ENCODE data around the gene DNAH14. TPM values are rescaled to one million over a fixed set of nuclear protein-coding genes. Genes with fewer than 3 reads are reported as not detected.

The DNAH14 gene
- total RNA-seq, 1 donor from 2014 or later = 4.6 TPM

DNA sequence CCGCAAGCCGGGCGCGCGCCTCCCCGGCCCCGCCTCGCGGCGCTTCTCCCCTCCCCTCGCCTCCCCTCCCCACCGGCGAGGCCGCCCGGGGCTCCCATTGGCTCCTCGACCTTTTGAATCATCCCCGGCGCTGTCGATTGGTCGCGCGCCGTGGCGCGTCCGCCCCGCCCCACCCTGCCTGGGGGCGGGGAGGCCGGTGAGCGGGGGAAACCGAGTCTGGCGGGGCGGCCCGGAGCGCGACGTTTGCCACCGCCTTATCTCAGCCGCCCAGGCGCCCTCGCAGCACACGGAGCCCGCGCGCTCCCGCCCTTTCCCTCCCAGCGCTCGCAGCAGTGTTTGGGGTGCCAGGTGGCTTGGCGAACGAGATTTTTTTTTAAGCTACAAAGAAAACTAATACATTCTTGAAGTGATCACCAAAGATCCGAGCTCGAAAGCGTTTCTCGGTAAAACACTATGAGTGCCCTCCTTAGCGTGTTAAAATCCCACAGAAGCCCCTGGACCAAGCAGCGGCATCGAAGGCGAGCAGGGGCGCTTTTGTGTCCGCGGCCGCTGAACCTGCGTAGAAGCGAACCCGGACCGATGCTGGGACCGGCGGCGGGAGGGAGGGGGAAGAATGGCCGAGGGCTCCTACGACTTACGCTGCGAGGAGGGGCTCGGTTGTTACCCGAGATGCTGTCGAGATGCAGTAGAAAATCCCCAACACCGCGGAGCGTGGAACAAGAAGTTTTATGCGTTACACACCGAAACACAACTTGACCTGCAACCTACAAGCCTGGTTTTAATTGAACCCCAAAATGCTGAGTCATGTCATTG is 498.8 kb downstream of the DNAH14 start:
- ATAC-seq (peak; percentile 98), DNase-seq (ENCODE audit: missing footprints) (peak; percentile 97)
- intact Hi-C loops (cut with DNase I) = no loop called here

- ATAC-seq = no peak
- no peak for DNase-seq (ENCODE audit: missing footprints)
- intact Hi-C loops (cut with DNase I) = no loop called here
Measured at GRCh38 chr1:225428881-225429455, 499.5 kb downstream of the DNAH14 start.

DNA sequence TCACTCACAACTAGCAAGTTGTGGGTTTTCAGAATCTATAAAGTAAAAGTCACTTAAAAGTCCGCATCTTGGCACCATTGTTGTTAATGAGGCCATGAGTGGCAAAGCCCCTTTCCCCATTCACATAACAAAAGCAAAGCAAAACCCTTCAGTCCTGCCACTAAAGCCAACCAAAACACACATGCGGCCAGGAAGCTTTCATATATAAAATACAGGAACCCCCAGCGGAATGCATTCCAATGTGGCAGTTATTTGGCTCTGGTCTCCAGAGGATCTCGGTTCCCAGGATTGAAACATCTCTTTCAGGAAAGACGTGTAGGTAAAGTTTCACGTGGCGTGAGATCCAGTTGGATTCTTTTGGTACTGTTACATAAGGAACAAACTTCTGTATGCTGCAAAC is 500.8 kb downstream of the DNAH14 start:
- ATAC-seq (no peak), DNase-seq (ENCODE audit: missing footprints) (no peak)
- intact Hi-C loops (cut with DNase I) = no loop called here

DNA sequence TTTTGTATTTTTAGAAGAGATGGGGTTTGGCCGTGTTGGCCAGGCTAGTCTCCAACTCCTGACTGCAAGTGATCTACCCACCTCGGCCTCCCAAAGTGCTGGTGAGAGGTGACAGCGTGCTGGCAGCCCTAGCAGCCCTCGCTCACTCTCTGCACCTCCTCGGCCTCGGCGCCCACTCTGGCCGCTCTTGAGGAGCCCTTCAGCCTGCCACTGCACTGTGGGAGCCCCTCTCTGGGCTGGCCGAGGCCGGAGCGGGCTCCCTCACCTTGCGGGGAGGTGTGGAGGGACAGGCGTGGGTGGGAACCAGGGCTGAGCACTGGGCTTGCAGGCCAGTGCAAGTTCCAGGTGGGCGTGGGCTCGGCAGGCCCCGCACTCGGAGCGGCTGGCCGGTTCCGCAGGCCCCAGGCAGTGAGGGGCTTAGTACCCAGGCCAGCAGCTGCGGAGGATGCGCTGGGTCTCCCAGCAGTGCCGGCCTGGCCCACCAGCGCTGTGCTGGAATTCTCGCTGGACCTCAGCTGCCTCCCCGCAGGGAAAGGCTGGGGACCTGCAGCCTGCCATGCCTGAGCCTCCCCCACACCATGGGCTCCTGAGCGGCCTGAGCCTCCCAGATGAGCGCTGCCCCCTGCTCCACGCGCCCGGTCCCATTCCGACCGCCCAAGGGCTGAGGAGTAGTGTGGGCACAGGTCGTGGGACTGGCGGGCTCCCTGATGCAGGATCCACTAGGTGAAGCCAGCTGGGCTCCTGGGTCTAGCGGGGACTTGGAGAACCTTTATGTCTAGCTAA is 501.8 kb downstream of the DNAH14 start:
- no peak for ATAC-seq
- DNase-seq (ENCODE audit: missing footprints) = no peak
- intact Hi-C loops (cut with DNase I) = no loop called here

DNA sequence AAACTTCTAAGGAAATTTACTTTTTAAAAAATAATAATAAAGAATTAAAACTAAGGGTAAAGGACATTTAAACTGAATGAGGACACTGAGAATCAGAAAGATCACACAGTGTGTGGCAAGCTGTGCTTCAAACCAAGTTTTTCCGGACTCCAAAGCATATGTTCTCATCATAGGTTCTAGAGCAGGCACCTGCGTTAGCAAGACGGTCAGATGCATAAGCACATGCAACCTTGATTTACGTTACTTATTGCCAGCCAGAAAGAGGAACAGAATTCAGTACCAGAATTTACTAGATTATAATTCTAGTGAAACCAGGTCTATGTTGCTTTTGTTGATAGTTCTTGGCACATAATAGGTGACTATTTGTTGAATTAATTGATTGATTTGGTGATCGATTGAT is 504.6 kb downstream of the DNAH14 start:
- no peak for DNase-seq (ENCODE audit: missing footprints)
- intact Hi-C loops (cut with DNase I) = no loop called here
- no peak for ATAC-seq

DNA sequence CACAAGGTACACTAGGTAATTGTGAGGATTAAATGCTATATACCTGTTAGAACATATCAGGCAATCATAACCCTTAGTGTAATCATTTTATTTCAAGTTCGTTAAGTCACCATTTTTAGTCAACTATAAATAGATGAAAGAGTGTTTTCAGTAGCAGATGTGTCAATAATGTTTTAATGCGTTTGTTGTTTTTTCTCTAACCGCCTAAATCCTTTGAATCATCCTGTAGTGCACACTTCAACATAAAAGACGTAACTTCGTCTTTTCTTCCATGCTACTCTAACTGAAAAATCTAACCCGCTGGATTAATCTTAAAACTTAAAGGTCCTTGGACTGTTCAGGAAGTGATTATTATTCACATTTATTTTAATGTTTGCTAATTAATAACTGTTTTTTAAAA is 505.6 kb downstream of the DNAH14 start:
- intact Hi-C loops (cut with DNase I) = no loop called here
- ATAC-seq (no peak), DNase-seq (ENCODE audit: missing footprints) (no peak)

GRCh38 chr1:225435487-225435886 is 506.0 kb downstream of the DNAH14 start:
- intact Hi-C loops (cut with DNase I) = no loop called here
- ATAC-seq (no peak), DNase-seq (ENCODE audit: missing footprints) (no peak)

DNA sequence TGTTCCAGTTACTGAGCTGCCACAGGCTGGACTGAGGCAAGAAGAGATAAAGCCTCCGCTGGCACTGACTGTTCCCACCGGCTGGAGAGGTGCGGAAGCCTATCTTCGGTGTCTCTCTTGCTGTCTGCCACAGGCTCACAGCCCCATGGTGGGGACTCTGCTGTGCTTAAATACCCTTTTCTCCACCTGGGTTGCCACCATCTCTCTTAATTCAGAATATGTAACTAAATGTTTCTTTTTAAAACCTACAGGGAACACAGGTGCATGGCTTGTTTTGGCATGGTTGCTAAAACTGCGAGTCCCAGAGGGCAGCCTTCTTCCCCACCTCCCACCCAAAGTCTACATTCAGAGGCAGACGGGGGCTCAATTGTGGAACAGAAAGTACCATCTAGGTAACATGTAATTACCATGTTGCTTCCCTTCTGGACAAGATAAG is 506.5 kb downstream of the DNAH14 start:
- DNase-seq (ENCODE audit: missing footprints) (no peak), ATAC-seq (peak; percentile 71)
- intact Hi-C loops (cut with DNase I) = no loop called here

DNA sequence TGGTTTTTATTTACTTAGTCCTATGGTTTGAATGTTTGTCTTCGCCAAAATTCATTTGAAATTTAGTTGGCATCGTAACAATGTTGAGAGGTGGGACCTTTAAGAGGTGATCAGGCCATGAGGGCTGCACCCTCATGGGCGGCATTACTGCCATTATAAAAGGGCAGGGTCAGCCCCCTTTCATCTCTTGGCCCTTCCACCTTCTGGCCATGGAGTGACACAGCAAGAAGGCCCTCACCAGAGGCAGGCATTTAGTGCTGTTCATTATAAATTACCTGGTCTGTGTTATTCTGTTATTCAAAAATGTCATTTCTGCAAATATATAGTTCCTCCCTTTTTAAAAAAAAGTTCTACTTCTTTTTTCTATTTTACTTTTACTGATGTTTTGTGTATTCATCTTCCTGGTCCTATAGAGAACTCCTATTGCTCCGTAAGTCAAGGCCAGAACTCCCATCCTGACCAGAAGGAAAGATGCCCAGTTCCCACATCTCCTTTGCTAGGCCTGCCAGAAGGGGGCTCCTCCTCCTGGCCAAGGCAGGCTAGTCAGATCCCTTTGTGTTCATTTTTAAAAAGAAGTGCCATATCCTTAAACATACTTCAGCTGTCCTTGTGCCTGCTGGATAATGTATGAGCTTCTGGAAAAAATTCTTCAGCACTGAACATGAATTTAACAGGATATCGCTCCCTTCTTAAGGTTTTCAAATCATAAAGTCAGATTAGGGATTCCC is 508.4 kb downstream of the DNAH14 start:
- DNase-seq (ENCODE audit: missing footprints) (no peak), ATAC-seq (no peak)
- intact Hi-C loops (cut with DNase I) = no loop called here

DNA sequence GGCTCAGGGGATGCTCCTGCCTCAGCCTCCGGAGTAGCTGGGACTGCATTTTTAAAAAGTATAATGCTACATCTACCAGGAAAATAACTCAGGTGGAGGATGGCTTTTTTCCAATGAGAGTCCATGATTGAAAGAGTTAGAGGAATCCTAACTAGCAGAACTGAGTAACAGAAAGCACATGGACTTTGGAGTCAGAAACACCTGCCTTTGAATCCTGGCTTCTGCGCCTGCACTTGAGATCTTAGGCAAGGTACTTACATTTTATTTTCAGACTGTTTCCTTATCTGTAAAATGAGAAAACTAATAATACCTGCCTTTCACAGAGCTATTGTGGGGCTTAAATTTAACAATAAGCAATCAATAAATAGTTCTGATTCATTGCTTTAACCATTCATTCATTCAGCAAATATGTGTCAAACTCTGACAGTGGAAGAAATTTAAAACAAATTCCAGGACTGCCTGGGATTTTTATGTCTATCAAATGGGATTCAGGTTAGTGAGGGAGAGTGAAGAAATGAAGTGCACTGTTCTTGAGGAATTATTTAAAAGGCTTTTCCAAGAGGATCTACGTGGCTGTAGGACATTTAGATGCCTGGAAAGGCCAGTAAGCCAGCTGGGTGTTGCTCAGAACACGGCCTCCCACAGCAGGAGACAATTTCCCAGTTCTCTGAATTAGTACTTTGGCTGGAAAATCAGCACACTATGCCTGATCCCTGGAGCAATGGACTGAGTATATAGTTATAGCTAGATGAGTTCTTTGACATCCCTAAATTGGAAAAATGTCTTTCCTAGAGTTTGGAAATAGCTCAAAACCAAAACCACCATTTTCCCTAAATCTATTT is 511.1 kb downstream of the DNAH14 start:
- intact Hi-C loops (cut with DNase I) = no loop called here
- no peak for DNase-seq (ENCODE audit: missing footprints)
- ATAC-seq = no peak

- DNase-seq (ENCODE audit: missing footprints) (no peak), ATAC-seq (no peak)
- intact Hi-C loops (cut with DNase I) = no loop called here
Measured at GRCh38 chr1:225441314-225442122, 512.0 kb downstream of the DNAH14 start.

GRCh38 chr1:225442123-225442505 is 512.6 kb downstream of the DNAH14 start:
- no peak for ATAC-seq
- intact Hi-C loops (cut with DNase I) = no loop called here
- no peak for DNase-seq (ENCODE audit: missing footprints)

DNA sequence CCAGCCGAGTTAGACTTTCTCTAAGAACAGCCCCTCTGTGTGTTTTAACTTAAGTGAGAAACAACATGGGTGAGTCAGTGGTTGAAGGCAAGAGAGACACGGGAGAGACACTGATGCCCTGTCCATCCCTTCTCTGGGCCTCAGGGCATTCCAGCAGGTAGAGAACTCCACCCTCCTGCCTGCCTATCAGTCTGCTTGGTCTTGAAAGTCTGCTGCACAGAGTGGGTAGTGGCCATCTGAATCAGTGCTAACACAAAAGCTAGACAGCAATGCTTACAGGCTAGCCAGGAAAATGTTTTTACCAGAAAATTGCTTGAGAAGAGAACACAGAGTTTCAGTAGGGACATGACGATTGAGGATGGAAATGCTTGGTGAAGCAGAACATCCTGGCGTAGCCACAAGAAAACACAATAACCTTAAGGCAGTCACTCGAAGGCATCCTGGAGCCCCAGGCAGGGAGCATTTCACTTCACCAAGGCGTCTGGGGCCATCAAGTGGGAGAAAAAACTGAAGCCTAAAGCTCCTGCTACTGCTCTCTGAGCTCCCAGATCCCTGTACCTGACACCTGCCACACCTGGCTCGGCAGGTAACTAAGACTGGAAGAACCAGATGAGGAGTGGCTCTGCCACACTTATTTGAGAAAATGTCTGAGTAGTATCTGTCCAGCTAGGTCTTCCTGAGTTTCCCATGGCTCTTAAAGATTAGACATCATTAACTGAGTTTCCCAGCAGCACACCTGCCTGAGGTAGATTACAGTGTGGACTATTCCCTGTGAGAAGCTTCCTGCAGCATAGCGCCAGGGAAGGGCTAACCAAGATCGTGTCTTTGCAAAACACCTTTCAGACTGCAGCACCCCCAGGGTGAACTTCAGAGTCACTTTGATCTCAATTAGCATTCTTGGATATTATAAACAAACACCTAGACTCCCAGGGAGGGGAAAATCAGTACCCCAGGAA is 516.4 kb downstream of the DNAH14 start:
- DNase-seq (ENCODE audit: missing footprints) (no peak), ATAC-seq (no peak)
- intact Hi-C loops (cut with DNase I) = no loop called here

GRCh38 chr1:225446595-225446960 is 517.1 kb downstream of the DNAH14 start:
- DNase-seq (ENCODE audit: missing footprints) (no peak), ATAC-seq (no peak)
- intact Hi-C loops (cut with DNase I) = no loop called here

GRCh38 chr1:225446981-225447615 is 517.6 kb downstream of the DNAH14 start:
- DNase-seq (ENCODE audit: missing footprints) (no peak), ATAC-seq (no peak)
- intact Hi-C loops (cut with DNase I) = no loop called here

- no peak for DNase-seq (ENCODE audit: missing footprints)
- ATAC-seq = peak; percentile 35
- intact Hi-C loops (cut with DNase I) = no loop called here
Measured at GRCh38 chr1:225447650-225448089, 518.2 kb downstream of the DNAH14 start.

Data from Right ventricle myocardium inferior (tissue), 1 donor.